RWPE1 (cell line): Measurements from ENCODE around the gene ATPAF2.

ENCODE experiments used
- CTCF ChIA-PET: fragments of 350-600 bp; sonication (Branson Sonifier 250); formaldehyde crosslinking; extraction: SDS; loops from one replicate; lab custom pipeline; 2021; lab: Yijun Ruan, JAX
- POLR2A ChIA-PET: fragments of 400-600 bp; formaldehyde crosslinking; extraction: SDS; loops from one replicate; lab custom pipeline; 2020; ENCODE audit warnings: antibody characterized with exemption; ENCODE audit not compliant: low non-redundant PET; lab: Yijun Ruan, JAX
- DNase-seq: peaks from one replicate; pipeline ENCODE4 v3.0.0; 2012; ENCODE audit warnings: low spot score
- H3K27ac ChIP-seq: fragments of 450-650 bp; 2 replicates; pipeline ENCODE4 v1.5.1; 2017
- CTCF ChIP-seq: fragments of 450-650 bp; conservative IDR thresholded peaks from 2 replicates; pipeline ENCODE4 v1.5.1; 2017; ENCODE audit warnings: low read depth, mild to moderate bottlenecking

Gene ATPAF2

GRCh38 chr17:18043491-18043890 lies 4.5 kb upstream of the ATPAF2 start:
- ChIA-PET POLR2A (no interaction called here), CTCF (no interaction called here)
- no peak overlapping the region for H3K27ac ChIP-seq
- DNase-seq, result no peak
- TF ChIP-seq CTCF, result peak; percentile 31

- CTCF ChIA-PET, result no interaction called here
- H3K27ac ChIP-seq, result no peak overlapping the region
These were observed 4.0 kb upstream of the ATPAF2 start for GRCh38 chr17:18042983-18043382.

GRCh38 chr17:18041776-18042175 lies 2.8 kb upstream of the ATPAF2 start:
- DNase-seq, result peak; percentile 30
- POLR2A ChIA-PET, result no interaction called here
- TF ChIP-seq CTCF, result no peak
- H3K27ac ChIP-seq, result 0 out of 2 replicates have a peak overlapping the region, but pooled peaks have one; percentile 20
- CTCF ChIA-PET, result interaction anchor here (0.6 to 1.3 kb wide), 2 partner anchors 16 to 151 kb away, joined by 3 to 4 read pairs; no protein-coding TSS in a partner anchor

More at GRCh38 chr17:18042983-18043382, 4.0 kb upstream of the ATPAF2 start:
- no peak for DNase-seq
- TF ChIP-seq CTCF, result no peak
- POLR2A ChIA-PET, result no interaction called here

GRCh38 chr17:18040261-18040858 lies 1.4 kb upstream of the ATPAF2 start:
- DNase-seq, result no peak
- CTCF ChIA-PET, result interaction anchor here (1.3 kb wide), 1 partner anchor 150 kb away, joined by 3 read pairs; no protein-coding TSS in a partner anchor
- no peak for TF ChIP-seq CTCF
- peak overlapping the region; percentile 79 for H3K27ac ChIP-seq
- POLR2A ChIA-PET, result no interaction called here

- peak overlapping the region; percentile 79 for H3K27ac ChIP-seq
- CTCF ChIA-PET, result no interaction called here
- peak; percentile 32 for DNase-seq
- POLR2A ChIA-PET, result no interaction called here
- no peak for TF ChIP-seq CTCF
These were observed 730 bp upstream of the ATPAF2 start for GRCh38 chr17:18039535-18040260.

GRCh38 chr17:18038149-18038850 lies 668 bp downstream of the ATPAF2 start:
- TF ChIP-seq CTCF, result no peak
- CTCF ChIA-PET, result interaction anchor here (1.1 kb wide), 1 partner anchor 148 kb away, joined by 3 read pairs; no protein-coding TSS in a partner anchor
- DNase-seq, result peak; percentile 42
- peak overlapping the region; percentile 79 for H3K27ac ChIP-seq
- POLR2A ChIA-PET, result no interaction called here
